MCF 10A (cell line): Measurements from ENCODE around the gene PITHD1. TPM values are rescaled to one million over a fixed set of nuclear protein-coding genes. Genes with fewer than 3 reads are reported as not detected.

Experiments used
- BruUV-seq: library from RNA; stranded (reverse); fragments of 400-500 nt; replicated peaks from 2 replicates; lab custom pipeline; 2021; lab: Mats Ljungman, UMichigan
- CTCF ChIA-PET: fragments of 300-600 bp; sonication (Branson Sonifier 250); formaldehyde crosslinking; extraction: SDS; loops from one replicate; lab custom pipeline; 2021; ENCODE audit warnings: antibody characterized with exemption, inconsistent platforms; lab: Yijun Ruan, JAX
- POLR2A ChIA-PET: fragments of 300-600, 350-650 bp; sonication (Branson Sonifier 250); formaldehyde crosslinking; extraction: SDS; loops from one replicate; lab custom pipeline; 2020; ENCODE audit warnings: antibody characterized with exemption, inconsistent platforms; lab: Yijun Ruan, JAX
- DNase-seq: peaks from one replicate; pipeline ENCODE4 v3.0.0-alpha.2; 2018; ENCODE audit not compliant: unreplicated experiment
- H3K27ac Mint-ChIP-seq: one replicate; pipeline ENCODE4 v1.8.0; 2022; ENCODE audit warnings: mild to moderate bottlenecking, low read depth, mixed read lengths; ENCODE audit not compliant: unreplicated experiment
- H3K27me3 Mint-ChIP-seq: one replicate; pipeline ENCODE4 v1.8.0; 2022; ENCODE audit warnings: mixed read lengths; ENCODE audit not compliant: insufficient read depth, unreplicated experiment
- H3K36me3 Mint-ChIP-seq: one replicate; pipeline ENCODE4 v1.8.0; 2022; ENCODE audit warnings: mild to moderate bottlenecking, moderate library complexity, mixed read lengths; ENCODE audit not compliant: insufficient read depth, unreplicated experiment
- H3K4me1 Mint-ChIP-seq: one replicate; pipeline ENCODE4 v1.8.0; 2022; ENCODE audit warnings: mixed read lengths; ENCODE audit not compliant: insufficient read depth, unreplicated experiment
- H3K4me3 Mint-ChIP-seq: one replicate; pipeline ENCODE4 v1.8.0; 2022; ENCODE audit warnings: mild to moderate bottlenecking, moderate library complexity, mixed read lengths; ENCODE audit not compliant: unreplicated experiment
- H3K9me3 Mint-ChIP-seq: one replicate; pipeline ENCODE4 v1.8.0; 2022; ENCODE audit warnings: mixed read lengths; ENCODE audit not compliant: unreplicated experiment
- intact Hi-C: fragments of 100-400 bp; cut with micrococcal nuclease; formaldehyde crosslinking; loops from 2 replicates; pipeline ENCODE4 v1.14.1; 2022
- total RNA-seq: library from RNA; stranded (reverse); gene quantifications from 2 replicates; pipeline ENCODE4 v1.2.3, GENCODE V29; 2022
- TF ChIP-seq, protein P1 (sequence below): fragments of 200-600 bp; IDR thresholded peaks from one replicate; pipeline ENCODE4 v1.8.0; 2022; ENCODE audit warnings: antibody characterized with exemption, mild to moderate bottlenecking; ENCODE audit not compliant: unreplicated experiment

PITHD1 gene
- total RNA-seq, 1 experiment from 2014 or later: 37.8 TPM

- TF ChIP-seq, protein P1, sequence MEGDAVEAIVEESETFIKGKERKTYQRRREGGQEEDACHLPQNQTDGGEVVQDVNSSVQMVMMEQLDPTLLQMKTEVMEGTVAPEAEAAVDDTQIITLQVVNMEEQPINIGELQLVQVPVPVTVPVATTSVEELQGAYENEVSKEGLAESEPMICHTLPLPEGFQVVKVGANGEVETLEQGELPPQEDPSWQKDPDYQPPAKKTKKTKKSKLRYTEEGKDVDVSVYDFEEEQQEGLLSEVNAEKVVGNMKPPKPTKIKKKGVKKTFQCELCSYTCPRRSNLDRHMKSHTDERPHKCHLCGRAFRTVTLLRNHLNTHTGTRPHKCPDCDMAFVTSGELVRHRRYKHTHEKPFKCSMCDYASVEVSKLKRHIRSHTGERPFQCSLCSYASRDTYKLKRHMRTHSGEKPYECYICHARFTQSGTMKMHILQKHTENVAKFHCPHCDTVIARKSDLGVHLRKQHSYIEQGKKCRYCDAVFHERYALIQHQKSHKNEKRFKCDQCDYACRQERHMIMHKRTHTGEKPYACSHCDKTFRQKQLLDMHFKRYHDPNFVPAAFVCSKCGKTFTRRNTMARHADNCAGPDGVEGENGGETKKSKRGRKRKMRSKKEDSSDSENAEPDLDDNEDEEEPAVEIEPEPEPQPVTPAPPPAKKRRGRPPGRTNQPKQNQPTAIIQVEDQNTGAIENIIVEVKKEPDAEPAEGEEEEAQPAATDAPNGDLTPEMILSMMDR: no peak
- ChIA-PET POLR2A (interaction anchor here (0.5 to 17.8 kb wide), 19 partner anchors 8 to 1794 kb away, joined by 3 to 395 read pairs (median 4); partner anchors contain the start of genes ELOA, GALE, HMGCL and PITHD1), CTCF (interaction anchor here (0.6 to 1.7 kb wide), 4 partner anchors 10 to 25 kb away, joined by 3 to 7 read pairs (median 4); no protein-coding TSS in a partner anchor)
- Mint-ChIP-seq H3K4me3 (peak overlapping the region; percentile 100), H3K27me3 (no peaks in the 10 kb centered on the region), H3K36me3 (peaks cover 74% of the 10 kb centered on the region), H3K9me3 (no peaks in the 10 kb centered on the region), H3K27ac (peak overlapping the region; percentile 94), H3K4me1 (peaks cover 23% of the 10 kb centered on the region)
- peak; percentile 59 for DNase-seq
- BruUV-seq: no TSS peak
- intact Hi-C loops: no loop called here
Observed at GRCh38 chr1:23791516-23792047, 13.4 kb downstream of the PITHD1 start.

DNA sequence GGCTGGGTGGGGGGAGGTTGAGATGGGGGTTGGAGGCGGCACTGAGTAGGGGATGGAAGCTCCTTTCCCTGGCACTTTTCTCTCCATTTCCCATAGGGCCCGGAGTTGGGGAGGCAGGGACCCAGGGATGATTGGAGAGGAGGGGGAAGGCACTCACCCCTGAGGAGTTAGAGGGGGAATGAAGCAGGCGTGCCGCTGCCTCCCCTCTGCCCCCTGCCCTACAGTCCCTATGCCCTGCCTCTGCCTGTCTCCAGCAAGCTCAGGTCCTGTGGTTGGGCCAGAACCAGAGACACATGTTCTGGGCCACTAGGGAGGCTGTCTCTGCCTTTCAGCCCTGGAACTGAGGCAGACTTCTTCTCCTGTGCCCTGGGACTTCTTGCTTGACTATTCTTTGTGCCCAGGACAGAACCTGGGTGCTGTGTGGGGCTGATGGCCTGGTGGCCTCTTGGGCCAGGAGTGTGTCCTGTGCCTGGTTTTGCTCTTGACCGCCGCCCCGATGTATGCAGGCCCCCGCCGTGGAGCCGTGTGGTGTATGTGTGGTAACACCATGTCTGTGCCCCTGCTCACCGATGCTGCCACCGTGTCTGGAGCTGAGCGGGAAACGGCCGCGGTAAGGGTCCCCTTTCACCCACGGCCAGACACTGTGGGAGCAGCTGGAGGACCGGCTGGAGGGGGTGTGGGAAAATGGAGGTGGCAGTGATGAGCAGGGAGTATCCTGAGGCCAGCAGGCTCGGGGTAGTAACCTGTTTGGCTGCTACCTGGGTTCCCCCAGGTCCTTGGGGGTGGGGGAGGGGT is 14.1 kb downstream of the PITHD1 start:
- Mint-ChIP-seq H3K27me3 (no peaks in the 10 kb centered on the region), H3K36me3 (peaks cover 74% of the 10 kb centered on the region), H3K9me3 (no peaks in the 10 kb centered on the region), H3K4me3 (peak overlapping the region; percentile 100), H3K27ac (peak overlapping the region; percentile 94), H3K4me1 (peaks cover 23% of the 10 kb centered on the region)
- intact Hi-C loops: no loop called here
- TF ChIP-seq, protein P1: no peak
- no TSS peak for BruUV-seq
- no peak for DNase-seq
- ChIA-PET CTCF (interaction anchor here (0.6 to 1.7 kb wide), 5 partner anchors 9 to 124 kb away, joined by 3 to 7 read pairs (median 5); no protein-coding TSS in a partner anchor), POLR2A (interaction anchor here (0.6 to 17.8 kb wide), 14 partner anchors 8 to 420 kb away, joined by 3 to 395 read pairs (median 5); partner anchors contain the start of genes ELOA, GALE, HMGCL and PITHD1)

DNA sequence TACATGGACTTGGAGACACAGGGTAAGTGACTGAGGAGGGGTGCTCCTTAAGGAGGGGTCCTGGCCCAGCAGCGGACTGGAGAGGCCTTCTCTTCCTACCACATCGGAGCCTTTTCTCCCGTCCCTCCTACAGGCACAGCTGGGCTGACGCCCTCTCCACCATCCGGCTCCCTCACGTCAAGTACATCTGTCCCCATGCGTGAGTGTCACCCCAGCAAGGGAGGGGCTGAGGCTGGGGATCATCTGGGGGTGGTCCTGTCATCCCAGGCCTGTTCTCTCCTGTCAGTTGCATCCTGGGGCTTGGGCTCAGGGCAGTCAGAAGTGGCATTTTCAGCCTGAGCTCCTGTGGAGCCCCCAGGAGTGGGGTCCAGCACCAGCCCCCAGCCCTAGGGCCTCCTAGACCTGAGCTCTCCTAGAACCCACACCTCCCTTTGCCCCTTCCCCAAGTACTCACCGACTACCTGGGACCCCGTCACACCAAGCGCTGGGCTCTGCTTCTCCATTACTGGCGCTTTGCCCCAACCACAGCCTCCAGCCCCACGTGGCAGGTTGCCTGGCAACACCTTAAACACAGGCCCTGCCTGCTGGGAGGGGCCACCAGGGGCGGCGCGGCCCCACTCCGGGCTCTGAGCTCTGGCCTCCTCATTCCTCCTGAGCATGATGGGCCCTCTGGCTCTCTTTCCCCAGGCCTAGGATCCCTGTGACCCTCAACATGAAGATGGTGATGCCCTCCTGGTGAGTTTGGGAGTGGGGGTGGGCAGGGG is 15.0 kb downstream of the PITHD1 start:
- no TSS peak for BruUV-seq
- CTCF ChIA-PET: interaction anchor here (1.5 kb wide), 1 partner anchor 124 kb away, joined by 5 read pairs; no protein-coding TSS in a partner anchor
- POLR2A ChIA-PET: interaction anchor here (0.6 to 17.8 kb wide), 3 partner anchors 14 to 1588 kb away, joined by 3 to 395 read pairs (median 4); partner anchors contain the start of genes PITHD1 and PNRC2
- Mint-ChIP-seq H3K4me1 (peaks cover 23% of the 10 kb centered on the region), H3K27me3 (no peaks in the 10 kb centered on the region), H3K9me3 (no peaks in the 10 kb centered on the region), H3K4me3 (peak overlapping the region; percentile 100), H3K27ac (peak overlapping the region; percentile 94), H3K36me3 (peaks cover 74% of the 10 kb centered on the region)
- intact Hi-C loops: no loop called here
- DNase-seq: peak; percentile 57
- TF ChIP-seq, protein P1: no peak
